Measurements from ENCODE around the gene ARHGAP10.

ARHGAP10 gene

DNA sequence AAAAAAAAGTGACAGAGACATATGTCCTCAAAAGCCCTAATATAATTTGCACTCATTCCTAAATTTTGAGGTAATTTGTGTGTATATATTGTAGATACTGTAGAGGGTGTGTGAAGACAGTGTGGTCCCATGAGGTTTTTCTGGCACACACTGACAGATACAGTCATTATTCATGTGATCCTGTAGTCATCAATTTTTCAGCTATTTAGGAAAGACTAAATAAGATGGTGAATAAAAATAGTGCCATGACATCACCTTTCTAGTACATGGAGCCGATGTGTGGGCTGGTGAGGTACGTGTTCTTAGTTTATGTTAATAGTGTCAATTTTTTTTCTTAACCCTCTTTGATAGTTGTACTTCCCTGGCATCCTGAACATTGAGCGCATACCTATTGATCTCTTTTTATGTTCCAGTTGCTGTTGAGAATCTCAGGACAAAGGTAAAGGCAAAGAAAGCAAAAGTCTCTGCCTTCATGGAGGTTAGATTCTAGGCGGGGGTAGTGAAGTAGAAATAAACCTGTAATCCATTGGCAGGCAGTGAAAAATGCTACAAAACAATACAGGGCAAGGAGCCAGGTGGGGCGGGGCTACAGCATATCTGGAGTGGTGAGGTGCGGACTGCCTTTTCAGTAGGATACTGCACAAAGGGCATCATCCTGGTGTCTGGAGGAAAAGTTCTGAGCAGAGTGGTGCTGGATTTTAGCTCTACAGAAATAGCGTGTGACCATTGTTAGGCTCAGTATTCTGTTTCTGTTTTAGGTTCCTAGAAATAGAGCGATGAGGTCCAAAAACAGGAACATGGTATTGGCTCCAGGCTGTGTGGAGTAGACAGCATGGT, 93.8 kb downstream of the ARHGAP10 start:
- no peak for DNase-seq (ENCODE audit: low read depth)

DNA sequence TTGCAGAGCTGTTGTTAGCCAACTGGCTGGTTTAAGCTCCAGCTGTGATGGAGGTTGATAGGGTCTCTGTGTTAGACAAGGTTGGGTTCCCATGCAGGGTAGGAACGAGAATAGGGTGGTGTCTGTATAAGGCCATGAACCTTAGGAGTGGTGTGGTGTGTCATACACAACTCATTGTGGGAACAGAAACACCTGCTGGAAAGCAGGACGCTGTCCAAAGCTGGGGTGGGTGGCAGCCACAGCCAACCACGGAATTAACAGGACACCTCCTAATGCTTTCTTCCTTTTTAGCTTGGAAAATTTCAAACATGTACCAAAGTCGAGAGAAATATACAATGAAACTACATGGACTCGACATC, 94.4 kb downstream of the ARHGAP10 start:
- DNase-seq (ENCODE audit: low read depth), result no peak

DNA sequence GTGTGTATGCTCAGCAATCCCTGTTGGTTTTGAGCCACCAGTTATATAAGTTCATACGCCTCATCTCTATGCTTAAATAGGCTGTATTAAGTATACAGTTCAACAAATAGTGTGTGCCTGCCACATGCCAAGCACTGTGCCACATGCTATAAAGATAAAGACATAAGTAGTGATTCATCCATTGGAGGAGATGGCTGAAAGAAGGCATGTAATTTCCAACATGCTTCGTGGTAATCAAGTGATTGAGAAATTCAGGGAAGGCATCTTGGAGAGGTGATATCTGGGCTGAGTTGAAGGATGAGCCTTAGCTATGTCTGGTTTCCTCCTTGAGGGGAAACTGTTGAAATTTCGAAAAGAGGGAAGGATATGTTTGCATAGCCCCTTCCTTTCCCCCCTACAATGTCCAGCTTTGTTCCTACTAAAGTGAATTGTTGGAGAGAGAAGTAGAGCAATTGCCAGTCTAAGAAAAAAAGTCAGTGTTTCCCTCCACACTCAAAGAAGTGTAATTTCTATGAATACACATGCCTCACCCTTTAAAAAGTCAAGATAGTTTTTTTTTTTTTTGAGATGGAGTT, 96.5 kb downstream of the ARHGAP10 start:
- no peak for DNase-seq (ENCODE audit: low read depth)

GRCh38 chr4:147829401-147830101, 97.7 kb downstream of the ARHGAP10 start:
- no peak for DNase-seq (ENCODE audit: low read depth)

DNA sequence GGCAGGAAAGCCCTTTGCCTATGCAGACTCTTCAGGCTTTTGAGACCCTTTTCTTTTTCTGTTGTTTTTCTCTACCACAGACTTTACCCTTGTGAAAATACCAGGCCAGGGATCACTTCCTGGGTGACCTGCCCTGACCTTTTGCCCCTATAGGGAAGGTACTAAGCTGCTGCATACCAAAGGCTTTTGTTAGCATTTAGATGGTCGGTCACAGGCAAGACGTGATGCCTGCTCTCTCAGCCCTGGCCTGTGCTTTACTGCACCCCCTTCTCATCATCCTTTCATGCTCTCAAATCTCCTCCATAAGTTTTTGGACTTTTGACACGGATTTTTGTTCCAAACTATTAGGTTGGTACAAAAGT, 98.2 kb downstream of the ARHGAP10 start:
- DNase-seq (ENCODE audit: low read depth), result no peak

- no peak for DNase-seq (ENCODE audit: low read depth)
Observed at GRCh38 chr4:147830987-147831386, 99.1 kb downstream of the ARHGAP10 start.

DNA sequence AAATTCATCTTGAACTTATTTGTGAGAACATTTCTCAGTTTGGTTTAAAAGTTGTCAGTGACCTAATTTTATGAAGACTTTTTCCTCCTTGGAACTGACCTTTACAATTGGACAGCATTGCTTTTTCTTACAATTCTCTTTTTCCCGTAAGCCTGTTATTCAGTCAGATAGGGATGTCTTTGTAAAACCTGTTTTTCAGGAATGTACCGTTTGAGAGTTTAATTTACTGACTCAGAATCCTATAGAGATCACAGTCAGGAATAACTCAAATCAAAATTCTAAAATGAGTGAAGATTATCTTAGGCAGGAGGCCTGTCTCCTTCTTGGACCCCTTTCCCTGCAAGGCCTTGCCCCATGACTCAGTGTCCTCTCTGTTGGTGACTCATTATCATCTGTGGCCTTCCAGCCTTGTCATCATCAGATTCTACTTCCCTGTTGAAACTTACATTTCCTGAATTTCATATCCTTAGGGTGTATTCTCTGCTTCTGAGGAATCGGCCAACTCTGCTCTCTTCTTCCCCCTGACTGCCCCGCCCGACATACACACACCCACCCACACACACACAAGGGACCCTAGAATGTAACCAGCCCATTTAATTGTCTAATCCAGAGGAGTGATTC, 99.8 kb downstream of the ARHGAP10 start:
- no peak for DNase-seq (ENCODE audit: low read depth)

DNA sequence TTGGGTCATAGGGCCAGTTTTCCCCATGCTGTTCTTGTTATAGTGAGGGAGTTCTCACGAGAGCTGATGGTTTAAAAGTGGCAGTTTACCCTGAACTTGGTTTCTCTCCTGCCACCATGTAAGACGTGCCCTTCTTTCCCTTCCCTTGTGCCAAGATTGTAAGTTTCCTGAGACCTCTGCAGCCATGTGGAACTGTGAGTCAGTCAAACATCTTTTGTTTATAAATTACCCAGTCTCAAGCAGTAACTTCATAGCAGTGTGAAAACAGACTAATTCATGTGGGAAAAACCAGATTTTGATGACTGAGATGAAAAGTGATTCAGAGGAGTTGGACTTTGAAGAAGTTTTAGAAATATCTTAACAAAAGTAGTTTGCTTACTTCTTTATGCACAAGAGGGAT, 101.4 kb downstream of the ARHGAP10 start:
- no peak for DNase-seq (ENCODE audit: low read depth)

DNA sequence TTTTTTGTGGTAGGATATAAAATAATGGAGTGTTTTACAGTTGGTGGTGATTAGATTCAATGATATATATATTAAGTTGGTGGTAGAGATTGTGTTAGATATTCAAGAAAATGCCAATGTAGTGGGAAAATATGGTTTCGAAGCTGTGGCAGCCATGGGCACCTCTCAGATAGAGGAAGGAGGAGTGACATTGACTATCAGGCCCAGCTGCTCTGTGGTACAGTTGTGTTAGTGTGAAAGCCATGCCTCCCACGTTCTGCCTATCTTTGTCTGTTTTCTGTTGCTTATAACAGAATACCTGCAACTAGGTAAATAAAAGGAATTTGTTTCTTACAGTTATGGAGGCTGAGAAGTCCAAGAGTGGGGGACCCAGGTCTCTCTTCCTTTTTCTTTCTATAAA, 101.9 kb downstream of the ARHGAP10 start:
- DNase-seq (ENCODE audit: low read depth), result no peak

DNA sequence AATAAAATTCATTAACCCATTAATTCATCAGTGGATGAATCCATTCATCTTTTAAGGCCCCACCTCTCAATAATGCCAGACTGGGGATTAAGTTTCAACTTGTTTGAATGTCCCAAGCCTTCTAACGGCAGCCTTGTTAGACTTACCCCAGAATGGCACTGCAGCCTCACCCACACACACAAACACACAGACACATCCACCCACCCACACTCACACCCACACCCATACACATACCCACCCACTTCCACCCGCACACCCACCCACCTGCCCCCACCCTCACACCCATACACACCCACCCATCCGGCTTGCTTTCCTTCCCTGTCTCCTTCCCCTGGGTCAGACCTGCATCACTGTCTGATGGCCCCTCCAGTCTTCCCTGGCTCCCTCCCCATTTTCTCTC, 102.6 kb downstream of the ARHGAP10 start:
- DNase-seq (ENCODE audit: low read depth), result no peak

DNA sequence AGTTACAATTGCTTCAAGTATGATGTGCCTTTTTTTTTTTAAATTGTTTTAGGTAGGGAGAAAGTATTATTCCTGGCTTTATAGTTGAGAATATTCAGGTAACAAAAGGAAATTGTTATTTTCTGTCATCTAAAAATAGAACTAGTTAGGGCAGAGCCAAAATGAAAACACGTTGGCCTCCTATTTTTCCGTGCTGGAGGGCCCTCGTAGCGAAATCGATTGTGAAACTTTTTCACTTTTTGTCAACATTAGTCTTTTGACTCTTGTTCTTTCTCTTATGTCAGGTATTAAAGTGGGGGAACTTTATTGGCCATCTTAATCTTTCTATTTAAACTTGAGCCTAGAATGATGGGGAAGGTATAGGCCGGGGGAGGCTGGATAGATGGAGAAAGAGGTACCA, 104.9 kb downstream of the ARHGAP10 start:
- DNase-seq (ENCODE audit: low read depth), result no peak

DNA sequence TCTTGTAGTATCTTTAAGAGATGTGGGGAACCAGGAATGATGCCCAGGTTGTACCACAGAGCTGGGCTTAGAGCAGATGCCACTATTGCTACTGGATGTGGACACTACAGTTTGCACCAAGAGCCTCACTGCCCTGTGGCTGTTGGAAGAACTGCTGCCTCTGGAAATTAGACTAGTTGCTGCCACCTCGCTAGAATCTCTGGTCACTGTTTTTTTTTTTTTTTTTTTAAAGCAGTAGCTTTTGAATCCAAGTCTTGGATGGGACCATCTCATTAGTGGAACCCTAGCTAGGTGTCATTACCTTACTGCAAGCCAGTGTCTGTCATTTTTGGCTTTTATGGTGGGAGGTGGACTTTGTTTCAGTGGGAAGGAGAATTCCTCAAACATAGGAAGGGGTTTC, 105.5 kb downstream of the ARHGAP10 start:
- no peak for DNase-seq (ENCODE audit: low read depth)

- DNase-seq (ENCODE audit: low read depth), result no peak
Observed at GRCh38 chr4:147837854-147838253, 106.0 kb downstream of the ARHGAP10 start.

DNA sequence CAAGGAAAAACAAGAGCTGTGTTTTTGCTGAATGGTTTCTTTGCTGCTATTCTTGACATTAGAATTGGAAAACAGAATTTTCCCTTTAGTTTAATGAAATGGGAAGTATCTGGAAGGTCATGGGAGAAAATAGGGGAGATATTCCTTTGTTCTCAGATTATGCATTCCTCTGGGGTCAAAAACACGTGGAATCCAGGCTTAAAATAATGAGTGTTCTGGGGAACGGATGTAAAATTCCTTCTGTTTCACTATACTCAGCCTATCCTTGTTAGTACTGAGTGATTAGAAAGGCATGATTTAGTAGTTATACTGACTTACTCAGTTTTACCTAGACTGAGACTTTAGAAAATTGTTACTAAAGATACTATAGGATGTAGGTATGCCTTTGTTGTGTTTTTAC, 107.3 kb downstream of the ARHGAP10 start:
- no peak for DNase-seq (ENCODE audit: low read depth)

DNA sequence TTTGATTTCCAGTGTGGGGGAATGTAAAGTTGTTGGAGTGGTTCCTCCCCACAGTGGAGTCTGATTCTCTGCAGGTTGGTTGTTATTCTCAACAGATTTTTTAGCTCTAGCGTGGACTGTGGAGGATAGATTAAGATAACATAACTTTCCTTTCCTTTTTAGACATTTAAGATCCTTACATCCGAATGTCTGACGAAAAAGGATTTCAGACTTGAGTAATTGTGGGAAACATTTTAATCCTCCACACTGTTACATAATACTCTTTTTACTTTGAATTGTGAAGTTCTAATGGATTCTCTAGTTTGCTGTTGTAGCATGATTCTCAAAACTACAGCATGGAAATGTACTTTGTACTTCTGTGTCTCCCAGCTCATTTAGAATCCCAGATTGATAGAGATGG, 107.8 kb downstream of the ARHGAP10 start:
- no peak for DNase-seq (ENCODE audit: low read depth)

GRCh38 chr4:147840838-147841738, 109.2 kb downstream of the ARHGAP10 start:
- no peak for DNase-seq (ENCODE audit: low read depth)

DNA sequence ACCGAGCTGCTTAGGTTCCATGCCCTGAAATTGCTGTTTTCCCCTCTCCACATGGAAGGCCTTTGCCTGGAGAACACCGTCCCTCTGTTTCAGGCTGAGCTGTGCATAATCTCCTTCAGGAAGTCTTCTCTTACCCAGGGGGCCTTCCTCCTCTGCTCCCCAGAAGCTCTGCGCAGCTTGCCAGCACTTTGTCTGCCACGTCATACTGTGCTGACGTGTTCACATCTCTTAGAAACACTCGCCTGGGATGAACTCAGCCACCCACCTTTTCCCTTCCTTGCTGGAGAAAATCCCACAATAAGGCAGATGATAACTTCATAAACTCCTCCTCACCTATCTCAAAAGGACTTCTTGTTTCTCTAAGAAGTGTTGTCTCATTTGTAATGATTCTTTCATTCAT, 110.7 kb downstream of the ARHGAP10 start:
- no peak for DNase-seq (ENCODE audit: low read depth)

GRCh38 chr4:147843162-147843561, 111.3 kb downstream of the ARHGAP10 start:
- no peak for DNase-seq (ENCODE audit: low read depth)

GRCh38 chr4:147844781-147845180, 112.9 kb downstream of the ARHGAP10 start:
- no peak for DNase-seq (ENCODE audit: low read depth)

GRCh38 chr4:147846318-147847155, 114.6 kb downstream of the ARHGAP10 start:
- no peak for DNase-seq (ENCODE audit: low read depth)

Data from stimulated activated CD8-positive, alpha-beta memory T cell treated with anti-CD3 and anti-CD28 coated beads, Interleukin-12 subunit alpha, Interleukin-12 subunit beta, amount 100 ng/mL, for 4 hours (primary cell).